Measurements from ENCODE around the gene CMIP.

The CMIP gene

GRCh38 chr16:81480606-81481206 lies 36.1 kb downstream of the CMIP start:
- Mint-ChIP-seq H3K4me3 (peak overlapping the region; percentile 5), H3K36me3 (ENCODE audit: low read depth) (peaks cover 36% of the 10 kb centered on the region), H3K27me3 (ENCODE audit: low read depth) (no peaks in the 10 kb centered on the region), H3K9me3 (no peaks in the 10 kb centered on the region), H3K4me1 (ENCODE audit: low read depth) (peaks cover 69% of the 10 kb centered on the region), H3K27ac (peak overlapping the region; percentile 53)
- DNase-seq (ENCODE audit: low spot score) = no peak

DNA sequence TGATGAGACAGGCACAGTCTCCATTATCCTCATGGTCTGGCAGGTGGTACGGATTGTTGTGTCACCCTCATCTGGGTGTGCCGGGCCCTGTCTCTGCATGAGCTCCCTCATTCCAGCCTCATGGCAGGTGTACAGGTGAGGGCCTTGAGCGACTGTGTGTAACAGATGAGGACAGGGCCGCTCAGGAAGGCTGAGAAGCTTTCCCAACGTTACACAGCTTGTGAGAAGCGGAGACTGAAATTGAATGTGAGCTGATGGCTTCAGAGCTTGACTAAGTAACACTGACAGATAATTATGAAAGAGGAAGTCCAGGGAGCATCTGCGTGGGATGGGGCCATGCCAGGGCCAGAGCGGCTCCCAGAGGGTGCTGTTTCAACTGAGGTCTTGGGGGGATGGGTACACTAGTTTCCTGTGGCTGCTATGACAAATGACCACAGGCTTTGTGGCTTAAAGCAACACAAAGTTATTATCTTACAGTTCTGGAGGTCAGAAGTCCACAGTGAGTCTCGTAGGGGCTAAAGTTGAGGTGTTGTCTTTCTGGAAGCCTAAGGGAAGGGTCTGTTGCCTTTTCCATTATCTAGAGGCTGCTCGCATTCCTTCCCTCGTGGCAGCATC lies 36.7 kb downstream of the CMIP start:
- Mint-ChIP-seq H3K4me1 (ENCODE audit: low read depth) (peaks cover 64% of the 10 kb centered on the region), H3K36me3 (ENCODE audit: low read depth) (peaks cover 31% of the 10 kb centered on the region), H3K4me3 (peak overlapping the region; percentile 28), H3K9me3 (no peaks in the 10 kb centered on the region), H3K27me3 (ENCODE audit: low read depth) (no peaks in the 10 kb centered on the region), H3K27ac (peak overlapping the region; percentile 53)
- peak; percentile 36 for DNase-seq (ENCODE audit: low spot score)

DNA sequence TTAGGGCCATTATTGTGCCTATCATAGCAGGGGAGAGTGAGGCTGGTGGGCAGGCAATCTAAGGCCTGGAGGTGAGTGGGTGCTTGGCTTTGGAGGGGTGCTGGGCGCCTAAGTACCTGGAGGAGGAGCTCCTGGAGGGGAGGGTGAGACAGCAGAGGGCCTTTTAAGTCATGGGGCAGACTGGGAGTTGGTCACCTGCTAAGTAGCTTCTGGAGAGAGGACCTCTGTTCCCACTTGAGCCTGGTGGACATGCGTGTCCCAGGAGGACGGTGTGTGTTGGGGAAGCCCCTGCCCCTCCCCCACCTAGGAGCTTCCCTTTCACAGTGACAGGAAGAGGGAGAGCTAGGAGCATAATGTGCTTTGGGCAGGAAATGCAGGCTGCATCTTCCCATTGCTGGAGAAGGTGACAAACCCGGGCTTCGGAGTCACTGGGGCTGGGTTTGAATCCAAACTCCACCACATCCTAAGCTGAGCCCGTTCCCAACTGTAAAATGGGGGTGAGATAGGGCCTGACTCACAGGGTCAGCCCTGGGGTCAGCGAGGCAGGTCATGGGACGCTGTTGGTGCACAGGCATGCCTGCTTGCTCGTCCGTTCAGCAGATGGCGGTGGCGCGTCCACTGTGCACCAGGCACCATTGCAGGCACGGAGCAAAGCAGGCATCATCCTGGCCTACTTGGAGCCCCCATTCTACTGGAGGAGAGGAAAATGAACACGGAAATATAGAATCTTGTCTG lies 37.9 kb downstream of the CMIP start:
- Mint-ChIP-seq H3K4me1 (ENCODE audit: low read depth) (peaks cover 53% of the 10 kb centered on the region), H3K4me3 (no peak overlapping the region), H3K27me3 (ENCODE audit: low read depth) (no peaks in the 10 kb centered on the region), H3K36me3 (ENCODE audit: low read depth) (peaks cover 20% of the 10 kb centered on the region), H3K9me3 (no peaks in the 10 kb centered on the region), H3K27ac (no peak overlapping the region)
- DNase-seq (ENCODE audit: low spot score) = no peak

DNA sequence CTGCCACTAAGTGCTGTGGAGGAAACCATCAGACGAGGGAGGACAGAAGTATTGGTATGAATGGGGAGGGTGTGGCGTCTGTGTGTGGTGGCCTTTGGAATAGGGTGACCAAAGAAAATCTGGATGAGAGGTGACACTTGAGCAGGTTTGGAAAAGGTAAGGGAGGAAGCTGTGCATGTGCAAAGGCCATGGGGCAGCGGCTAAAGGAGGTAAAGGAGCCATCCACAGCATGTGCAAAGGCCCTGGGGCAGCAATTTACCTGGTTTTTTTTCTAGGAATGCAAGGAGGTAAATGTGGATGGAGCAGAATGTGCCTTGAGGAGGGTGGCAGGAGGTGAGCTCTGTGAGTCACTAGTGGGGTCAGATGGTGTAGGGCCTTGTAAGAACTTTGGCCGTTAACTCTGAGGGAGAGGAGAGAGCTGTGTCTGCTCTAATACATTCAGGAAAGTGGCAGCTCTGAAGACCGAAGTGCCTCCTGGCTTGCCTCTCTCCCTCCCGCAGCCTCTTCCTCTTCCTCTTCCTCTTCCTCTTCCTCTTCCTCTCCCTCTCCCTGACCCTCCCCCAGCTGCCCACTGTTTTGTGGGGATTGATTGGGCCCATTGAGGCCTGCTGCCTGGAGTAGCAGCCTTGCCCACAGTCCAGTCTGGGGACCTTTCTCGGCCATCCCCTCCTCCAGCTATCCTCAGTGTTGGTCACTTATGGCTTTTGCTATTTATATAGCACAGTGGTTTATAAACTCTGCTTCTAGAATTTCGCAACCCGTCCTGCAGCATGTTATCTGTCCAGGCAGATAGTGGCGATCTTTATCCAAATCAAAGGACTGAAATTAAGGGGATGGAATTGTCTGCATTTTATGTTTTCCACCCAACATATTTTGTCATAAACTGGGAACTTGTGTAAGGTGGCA lies 38.7 kb downstream of the CMIP start:
- Mint-ChIP-seq H3K27me3 (ENCODE audit: low read depth) (no peaks in the 10 kb centered on the region), H3K36me3 (ENCODE audit: low read depth) (peaks cover 17% of the 10 kb centered on the region), H3K27ac (peak overlapping the region; percentile 60), H3K4me3 (no peak overlapping the region), H3K9me3 (no peaks in the 10 kb centered on the region), H3K4me1 (ENCODE audit: low read depth) (peaks cover 47% of the 10 kb centered on the region)
- DNase-seq (ENCODE audit: low spot score) = no peak

DNA sequence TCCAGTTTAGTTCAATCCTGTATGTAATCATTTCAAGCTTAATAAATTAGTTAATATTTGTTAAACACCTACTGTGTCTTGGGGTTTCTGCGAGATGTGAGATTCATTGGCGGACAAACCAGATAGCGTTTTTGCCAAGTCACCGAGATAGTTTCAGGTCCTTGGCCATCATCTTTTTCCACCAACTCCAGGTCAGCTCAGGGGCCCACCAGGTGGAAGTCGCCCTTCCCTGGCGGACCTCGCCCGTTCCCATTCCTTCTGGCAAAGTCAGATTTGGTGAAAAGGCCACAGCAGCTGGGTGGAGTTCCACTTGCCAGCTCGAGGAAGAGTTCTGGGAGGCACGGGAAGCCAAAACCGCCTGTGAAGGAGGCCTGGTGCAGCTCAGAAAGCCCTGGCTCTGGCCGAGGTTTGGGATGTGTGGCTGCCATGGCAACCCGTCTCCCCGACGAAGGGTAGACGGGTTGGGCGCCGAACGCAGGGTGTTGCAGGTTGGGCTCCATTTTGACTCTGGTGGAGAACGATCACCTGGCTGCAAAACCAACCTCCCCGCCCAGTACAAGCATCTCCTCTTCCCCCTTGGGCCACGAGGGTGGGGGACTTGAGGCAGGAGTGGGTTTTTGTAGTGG lies 39.5 kb downstream of the CMIP start:
- no peak overlapping the region for H3K4me3 Mint-ChIP-seq
- H3K4me1 Mint-ChIP-seq (ENCODE audit: low read depth) = peaks cover 46% of the 10 kb centered on the region
- no peaks in the 10 kb centered on the region for H3K27me3 Mint-ChIP-seq (ENCODE audit: low read depth)
- H3K27ac Mint-ChIP-seq = no peak overlapping the region
- H3K9me3 Mint-ChIP-seq = no peaks in the 10 kb centered on the region
- H3K36me3 Mint-ChIP-seq (ENCODE audit: low read depth) = peaks cover 17% of the 10 kb centered on the region
- DNase-seq (ENCODE audit: low spot score) = no peak

DNA sequence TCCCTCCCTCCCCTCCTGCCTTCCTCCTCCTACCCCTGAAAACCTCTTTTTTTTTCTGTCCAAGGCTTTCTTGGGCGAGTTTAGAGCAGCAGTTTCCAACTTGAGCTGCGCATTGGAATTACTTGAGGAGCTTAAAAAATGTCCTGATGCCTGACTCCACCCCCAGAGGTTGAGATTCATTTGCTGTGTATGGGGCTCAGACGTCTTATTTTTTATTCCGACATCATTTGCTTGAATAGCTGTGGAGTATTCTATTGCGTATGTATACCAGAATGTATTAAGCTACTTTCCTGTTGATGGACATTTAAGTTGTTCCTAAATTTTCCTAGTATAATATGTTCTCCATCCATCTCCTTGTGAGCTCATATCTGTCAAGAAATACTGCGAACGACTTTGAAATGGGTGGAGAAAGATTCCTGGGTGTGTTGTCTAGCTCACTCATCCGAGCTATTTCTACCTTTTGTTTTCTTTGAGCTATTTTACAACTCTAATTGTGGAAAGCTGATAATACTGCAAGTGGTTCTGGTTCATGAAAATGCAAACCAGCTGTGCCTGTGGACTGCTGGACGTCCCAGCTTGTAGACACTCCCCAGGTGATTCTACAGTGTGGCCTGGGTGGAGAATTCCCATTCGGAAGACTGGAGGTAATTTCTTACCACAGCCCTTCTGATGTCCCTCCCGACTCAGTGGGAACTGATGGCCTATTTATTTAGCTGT lies 40.5 kb downstream of the CMIP start:
- H3K9me3 Mint-ChIP-seq = no peaks in the 10 kb centered on the region
- DNase-seq (ENCODE audit: low spot score) = no peak
- no peaks in the 10 kb centered on the region for H3K27me3 Mint-ChIP-seq (ENCODE audit: low read depth)
- peaks cover 12% of the 10 kb centered on the region for H3K36me3 Mint-ChIP-seq (ENCODE audit: low read depth)
- H3K27ac Mint-ChIP-seq = no peak overlapping the region
- peaks cover 37% of the 10 kb centered on the region for H3K4me1 Mint-ChIP-seq (ENCODE audit: low read depth)
- no peak overlapping the region for H3K4me3 Mint-ChIP-seq

- H3K27ac Mint-ChIP-seq = no peak overlapping the region
- H3K36me3 Mint-ChIP-seq (ENCODE audit: low read depth) = peaks cover 12% of the 10 kb centered on the region
- no peaks in the 10 kb centered on the region for H3K9me3 Mint-ChIP-seq
- DNase-seq (ENCODE audit: low spot score) = no peak
- H3K4me1 Mint-ChIP-seq (ENCODE audit: low read depth) = peaks cover 34% of the 10 kb centered on the region
- no peaks in the 10 kb centered on the region for H3K27me3 Mint-ChIP-seq (ENCODE audit: low read depth)
- H3K4me3 Mint-ChIP-seq = no peak overlapping the region
These were observed 41.4 kb downstream of the CMIP start for GRCh38 chr16:81485824-81486539.

- DNase-seq (ENCODE audit: low spot score) = no peak
- peaks cover 12% of the 10 kb centered on the region for H3K36me3 Mint-ChIP-seq (ENCODE audit: low read depth)
- peaks cover 30% of the 10 kb centered on the region for H3K4me1 Mint-ChIP-seq (ENCODE audit: low read depth)
- H3K27ac Mint-ChIP-seq = no peak overlapping the region
- H3K27me3 Mint-ChIP-seq (ENCODE audit: low read depth) = no peaks in the 10 kb centered on the region
- no peaks in the 10 kb centered on the region for H3K9me3 Mint-ChIP-seq
- H3K4me3 Mint-ChIP-seq = no peak overlapping the region
These were observed 42.0 kb downstream of the CMIP start for GRCh38 chr16:81486540-81487061.

DNA sequence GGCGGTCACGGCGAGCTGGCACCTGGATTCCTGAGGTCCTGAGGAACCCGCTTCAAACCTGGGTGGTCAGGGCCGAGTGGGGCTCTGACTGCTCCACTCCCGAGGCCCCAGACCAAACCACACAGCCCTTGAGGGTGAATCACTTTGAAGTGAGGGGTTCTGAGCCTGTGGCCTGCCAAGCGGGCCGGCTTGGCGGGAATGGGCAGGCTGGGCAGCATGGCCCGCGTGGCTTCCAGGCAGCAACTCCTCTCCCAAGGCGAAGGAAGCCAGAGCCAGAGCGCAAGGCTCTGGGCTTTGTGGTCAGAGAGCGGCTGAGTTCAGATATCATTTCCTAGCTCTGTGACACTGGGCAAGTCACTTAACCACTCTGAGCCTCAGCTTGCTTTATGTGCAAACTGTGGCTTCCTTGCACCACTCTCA lies 42.7 kb downstream of the CMIP start:
- H3K36me3 Mint-ChIP-seq (ENCODE audit: low read depth) = peaks cover 9% of the 10 kb centered on the region

GRCh38 chr16:81488687-81489411 lies 44.2 kb downstream of the CMIP start:
- no peak overlapping the region for H3K27ac Mint-ChIP-seq
- H3K4me1 Mint-ChIP-seq (ENCODE audit: low read depth) = peaks cover 14% of the 10 kb centered on the region
- H3K9me3 Mint-ChIP-seq = no peaks in the 10 kb centered on the region
- H3K36me3 Mint-ChIP-seq (ENCODE audit: low read depth) = no peaks in the 10 kb centered on the region
- DNase-seq (ENCODE audit: low spot score) = no peak
- no peaks in the 10 kb centered on the region for H3K27me3 Mint-ChIP-seq (ENCODE audit: low read depth)
- no peak overlapping the region for H3K4me3 Mint-ChIP-seq

More for the DNA sequence above, 42.7 kb downstream of the CMIP start:
- peaks cover 28% of the 10 kb centered on the region for H3K4me1 Mint-ChIP-seq (ENCODE audit: low read depth)
- no peak for DNase-seq (ENCODE audit: low spot score)
- H3K27me3 Mint-ChIP-seq (ENCODE audit: low read depth) = no peaks in the 10 kb centered on the region
- no peak overlapping the region for H3K27ac Mint-ChIP-seq
- H3K9me3 Mint-ChIP-seq = no peaks in the 10 kb centered on the region
- no peak overlapping the region for H3K4me3 Mint-ChIP-seq

DNA sequence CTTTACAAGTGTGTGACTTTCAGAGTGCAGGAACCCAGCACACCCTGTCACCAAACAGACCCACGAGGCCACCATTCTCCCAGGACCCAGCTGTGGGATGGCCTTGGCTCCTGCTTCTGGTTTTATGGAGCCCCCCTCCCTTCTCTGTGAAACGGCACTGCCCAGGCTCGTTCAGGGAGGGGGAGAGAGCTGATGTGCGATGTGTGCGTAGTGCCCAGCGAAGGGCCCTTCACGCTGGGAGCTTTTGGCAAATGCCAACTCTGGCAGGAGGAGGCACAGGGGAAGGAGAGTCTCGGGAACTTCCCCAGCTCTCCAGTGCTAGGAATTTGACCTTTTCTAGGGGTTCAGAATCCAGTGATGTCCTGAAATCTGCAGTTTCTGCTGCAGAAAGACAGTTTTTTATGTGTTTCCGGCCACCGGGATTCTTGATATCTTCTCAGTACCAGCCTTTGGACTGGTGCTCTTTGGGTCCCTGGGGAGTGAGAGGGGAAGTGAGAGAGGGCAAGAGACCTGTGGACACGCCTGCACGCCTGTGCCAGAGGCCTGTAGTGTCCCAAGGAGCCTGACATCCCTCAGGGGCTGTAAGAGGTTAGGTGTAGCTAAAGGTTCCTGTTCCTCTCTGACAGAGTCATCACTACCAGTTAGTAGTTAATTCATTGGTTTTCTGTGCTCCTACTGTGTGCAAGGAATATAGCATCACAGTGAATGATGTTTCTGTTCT lies 45.1 kb downstream of the CMIP start:
- H3K27ac Mint-ChIP-seq = no peak overlapping the region
- no peaks in the 10 kb centered on the region for H3K36me3 Mint-ChIP-seq (ENCODE audit: low read depth)
- no peaks in the 10 kb centered on the region for H3K27me3 Mint-ChIP-seq (ENCODE audit: low read depth)
- no peak for DNase-seq (ENCODE audit: low spot score)
- H3K4me1 Mint-ChIP-seq (ENCODE audit: low read depth) = peaks cover 14% of the 10 kb centered on the region
- H3K9me3 Mint-ChIP-seq = no peaks in the 10 kb centered on the region
- no peak overlapping the region for H3K4me3 Mint-ChIP-seq

All from T-helper 2 cell treated with Interferon-gamma antibody and Interleukin-4, amounts not matched to agents 5 μg/mL and 100 μg/mL, for 36 hours (primary cell).